ENCODE measurements around the gene CREG2.
"Not testable (repeated sequence)": the region's sequence is repeated elsewhere in the genome, so short reads cannot be mapped to it uniquely, and the experiment has no call there.

The CREG2 gene

GRCh38 chr2:101341901-101342624 lies 45.2 kb downstream of the CREG2 start:
- peak; percentile 73 for DNase-seq

- DNase-seq, result peak; percentile 48
These were observed 45.9 kb downstream of the CREG2 start for GRCh38 chr2:101341421-101341820.

- DNase-seq, result no peak
These were observed 47.2 kb downstream of the CREG2 start for GRCh38 chr2:101340141-101340551.

DNA sequence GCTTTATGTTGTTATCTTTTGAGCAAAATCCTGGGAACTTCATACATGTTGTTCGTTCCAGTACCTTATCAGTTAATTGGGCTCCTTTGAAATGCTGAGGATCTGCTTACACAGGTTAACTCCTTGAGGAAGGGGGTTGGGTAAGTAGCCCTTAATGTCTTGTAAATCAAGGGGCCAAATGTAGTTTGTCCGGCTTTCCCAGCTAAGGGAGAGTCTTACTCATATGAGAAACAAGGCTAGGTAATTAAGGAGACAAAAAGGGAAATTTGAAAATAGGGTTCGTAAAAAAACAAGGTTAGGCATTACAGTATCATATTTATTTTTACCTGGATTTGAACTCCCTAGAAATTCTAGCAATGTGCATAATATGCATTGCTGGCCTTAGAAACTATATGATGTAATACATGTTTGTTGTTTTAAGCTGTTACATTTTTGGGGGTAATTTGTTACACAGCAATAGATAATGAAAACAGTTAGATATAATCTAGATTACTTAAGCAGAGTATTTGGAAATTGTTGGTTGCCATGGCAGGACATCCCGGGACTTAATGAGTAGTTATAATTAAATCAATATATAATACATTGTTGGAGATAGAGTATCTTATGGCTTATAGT lies 47.9 kb downstream of the CREG2 start:
- DNase-seq, result no peak

DNA sequence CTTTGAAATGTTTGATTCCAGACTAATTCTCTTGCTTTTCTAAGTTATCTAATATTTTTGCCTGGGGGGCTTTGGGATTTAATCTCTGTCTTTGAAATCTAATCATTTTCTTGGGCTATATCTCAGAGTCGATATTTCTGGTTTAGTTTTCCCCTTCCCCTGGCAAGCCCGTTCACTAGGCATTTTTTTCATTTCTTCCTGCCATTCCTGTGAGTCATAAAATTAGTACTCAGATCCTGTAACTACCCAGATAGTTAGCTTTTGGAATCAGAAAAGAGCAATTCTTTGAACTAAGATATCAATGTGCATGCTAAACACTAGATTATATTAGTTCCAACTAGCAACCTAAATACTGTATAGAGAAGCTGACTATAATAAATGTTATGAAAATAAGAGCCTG lies 49.4 kb downstream of the CREG2 start:
- no peak for DNase-seq

DNA sequence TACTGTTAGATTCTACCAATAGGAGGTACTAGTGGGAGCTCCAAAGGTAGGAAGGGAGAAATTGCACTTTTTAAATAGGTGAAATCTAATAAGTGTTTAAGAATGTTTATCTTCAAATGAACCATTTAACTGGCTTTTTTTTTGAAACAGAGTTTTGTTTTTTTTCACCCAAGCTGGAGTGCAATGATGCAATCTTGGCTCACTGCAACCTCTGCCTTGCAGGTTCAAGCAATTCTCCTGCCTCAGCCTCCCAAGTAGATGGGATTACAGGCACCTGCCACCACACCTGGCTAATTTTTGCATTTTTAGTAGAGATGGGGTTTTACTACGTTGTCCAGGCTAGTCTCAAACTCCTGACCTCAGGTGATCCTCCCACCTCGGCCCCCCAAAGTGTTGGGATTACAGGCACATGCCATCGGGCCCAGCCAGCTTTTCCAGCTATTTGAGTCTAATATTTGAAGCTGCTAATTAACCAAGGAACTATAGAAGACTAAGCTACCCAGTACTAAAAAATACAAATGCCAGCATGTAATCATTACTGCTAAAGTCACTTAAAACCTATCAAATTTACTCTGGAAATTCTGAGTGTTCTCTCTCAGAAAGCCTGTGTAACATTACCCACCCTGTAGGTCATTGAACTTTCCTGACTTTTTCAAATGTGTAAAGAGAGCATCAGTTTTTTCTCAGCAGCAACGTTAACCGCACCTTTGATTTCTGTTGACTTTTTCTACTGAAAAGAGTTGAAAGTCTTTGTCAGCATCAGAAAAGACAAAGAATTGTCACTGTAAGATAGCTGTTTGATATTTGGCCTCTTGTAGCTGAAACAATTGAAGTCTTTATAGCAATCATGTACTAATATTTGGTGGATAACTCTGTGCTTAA lies 54.2 kb downstream of the CREG2 start:
- no peak for DNase-seq

GRCh38 chr2:101331202-101331601 lies 56.1 kb downstream of the CREG2 start:
- no peak for DNase-seq

- DNase-seq, result peak; percentile 24
These were observed 56.9 kb downstream of the CREG2 start for GRCh38 chr2:101330253-101330933.

- peak; percentile 38 for DNase-seq
These were observed 58.3 kb downstream of the CREG2 start for GRCh38 chr2:101329026-101329425.

DNA sequence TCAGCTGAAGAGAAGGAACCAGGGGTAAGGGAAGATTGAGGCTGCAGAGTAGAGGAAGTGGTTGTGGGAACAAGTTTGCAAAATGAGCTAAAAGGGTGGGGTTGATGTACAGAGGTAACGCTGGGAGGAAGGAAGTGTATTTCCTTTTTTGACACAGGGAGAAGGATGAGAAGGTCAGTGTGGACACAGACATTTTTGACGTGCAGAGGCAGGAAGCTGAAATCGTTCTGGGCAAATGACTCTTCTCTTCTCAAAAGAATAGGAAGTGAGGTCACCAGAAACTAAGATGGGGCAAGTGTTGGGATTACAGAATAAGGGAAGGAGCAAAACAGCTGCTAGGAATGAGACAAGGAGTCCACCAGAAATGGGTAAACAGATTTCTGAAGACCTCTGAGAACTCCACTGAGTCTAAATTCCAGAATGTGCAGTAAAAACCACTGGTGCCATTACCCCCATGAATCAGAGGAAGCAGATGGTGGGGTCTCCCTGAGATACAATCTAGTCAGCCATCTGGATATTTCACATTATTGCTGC lies 58.8 kb downstream of the CREG2 start:
- DNase-seq, result peak; percentile 72

DNA sequence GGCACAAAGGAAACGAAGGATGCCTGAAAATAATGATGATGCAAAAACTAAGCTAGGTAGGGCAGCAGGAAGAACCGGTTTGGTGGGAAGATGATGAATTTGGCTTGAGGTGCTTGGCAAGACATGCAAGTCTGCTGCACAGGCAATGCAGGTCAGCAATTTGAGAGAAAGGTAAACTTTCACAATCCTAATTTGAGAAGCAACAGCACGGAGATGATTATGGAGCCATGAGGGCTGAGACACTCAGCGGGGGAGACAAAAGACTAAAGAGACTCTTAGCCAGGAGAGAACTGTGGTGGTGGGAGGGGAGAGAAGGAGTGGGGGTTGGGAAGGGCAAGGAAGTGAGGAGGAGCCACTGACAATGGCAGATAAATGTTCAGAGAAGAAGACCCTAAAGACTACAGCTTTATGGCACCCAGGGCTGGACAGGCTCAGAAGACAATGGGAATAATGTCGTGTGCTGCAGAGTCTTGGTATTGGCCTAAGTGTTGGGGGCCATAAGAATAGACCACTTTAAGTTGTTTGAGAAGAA lies 59.4 kb downstream of the CREG2 start:
- DNase-seq, result no peak

GRCh38 chr2:101325425-101325824 lies 61.9 kb downstream of the CREG2 start:
- no peak for DNase-seq

- not testable (repeated sequence) for DNase-seq
These were observed 70.7 kb downstream of the CREG2 start for GRCh38 chr2:101316568-101316967.

DNA sequence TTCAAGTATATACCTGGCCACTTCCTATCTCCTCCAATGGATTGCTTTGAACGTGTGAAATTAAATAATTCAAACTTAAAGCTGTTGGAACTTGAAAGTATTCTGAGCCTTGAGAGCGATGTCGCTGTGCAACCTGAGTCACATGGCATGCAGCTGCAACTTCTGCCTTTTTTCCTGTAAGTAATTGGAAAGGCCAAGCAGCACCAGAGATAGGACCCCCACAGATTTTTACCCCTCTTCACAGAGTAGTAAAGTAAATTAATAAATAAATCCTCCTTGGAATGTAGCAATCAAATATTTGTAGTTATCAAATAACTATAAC lies 75.6 kb downstream of the CREG2 start:
- no peak for DNase-seq

GRCh38 chr2:101310834-101311695 lies 76.2 kb downstream of the CREG2 start:
- DNase-seq, result peak; percentile 54

GRCh38 chr2:101310090-101310833 lies 77.0 kb downstream of the CREG2 start:
- DNase-seq, result no peak

- DNase-seq, result peak; percentile 94
These were observed 78.7 kb downstream of the CREG2 start, which contains the start of gene RNF149 for GRCh38 chr2:101308432-101309210. Gene RNF149, minus strand, starts transcription at chr2:101308701. Its CDS starts 113 bp downstream, at chr2:101308588.

DNA sequence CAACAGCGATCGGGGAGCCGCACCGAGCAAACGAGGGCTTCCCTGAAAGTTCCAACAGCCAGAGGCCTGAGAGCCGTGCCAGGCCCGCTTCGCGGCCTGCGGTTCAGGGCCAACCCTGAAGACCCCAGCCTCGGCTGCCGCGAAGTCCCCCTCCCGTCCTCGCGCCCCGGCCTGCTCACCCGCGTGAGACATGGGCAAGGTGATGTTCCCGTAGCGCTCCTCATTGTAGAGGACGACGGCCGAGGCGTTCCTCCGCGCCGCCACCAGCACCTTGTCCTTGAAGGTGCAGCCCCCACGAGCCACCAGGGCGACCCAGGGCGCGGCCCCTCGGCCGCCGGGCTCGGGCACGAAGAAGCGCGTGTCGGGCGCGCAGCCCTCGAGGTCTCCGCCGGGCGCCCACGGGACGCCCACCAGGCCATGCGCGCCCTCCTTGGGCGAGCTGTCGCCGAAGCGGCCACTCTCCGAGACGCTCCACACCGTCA lies 79.3 kb downstream of the CREG2 start:
- peak; percentile 37 for DNase-seq

DNA sequence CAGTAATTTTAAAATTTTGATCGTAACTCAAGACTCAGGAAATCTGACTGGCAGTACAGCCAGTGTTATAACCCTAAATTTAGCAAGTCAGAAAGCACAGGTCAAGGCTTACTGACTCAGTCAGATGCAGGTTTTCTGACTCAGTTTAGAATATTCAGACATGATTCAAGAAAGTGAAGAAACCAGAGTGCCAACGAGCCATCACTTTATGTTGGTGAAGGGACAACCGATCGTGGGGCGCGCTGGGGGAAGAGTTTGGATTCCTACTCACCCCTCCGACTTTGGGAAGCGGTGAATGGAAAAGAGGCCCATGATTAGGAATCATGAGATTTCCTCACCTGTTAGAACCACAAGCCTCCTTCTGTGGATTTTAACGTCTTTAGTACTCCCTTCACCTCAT lies 79.8 kb downstream of the CREG2 start:
- no peak for DNase-seq

- peak; percentile 20 for DNase-seq
These were observed 80.9 kb downstream of the CREG2 start for GRCh38 chr2:101306410-101306809.
